A673 (cell line): ENCODE measurements around the gene PPP4C.

ENCODE experiments used
- CTCF ChIP-seq: fragments of 300-800, 200-600 bp; sonication (generic); conservative IDR thresholded peaks from 2 replicates; pipeline ENCODE4 v1.5.1; 2017; ENCODE audit warnings: low read depth, mild to moderate bottlenecking, antibody characterized with exemption, low read length, moderate library complexity, mixed read lengths
- EZH2 ChIP-seq: fragments of 200-600 bp; sonication (generic); IDR thresholded peaks from 2 replicates; pipeline ENCODE4 v1.6.1; 2017; ENCODE audit warnings: borderline replicate concordance, low read depth, mild to moderate bottlenecking, mixed read lengths, antibody characterized with exemption, low read length; ENCODE audit not compliant: poor library complexity, severe bottlenecking

DNA sequence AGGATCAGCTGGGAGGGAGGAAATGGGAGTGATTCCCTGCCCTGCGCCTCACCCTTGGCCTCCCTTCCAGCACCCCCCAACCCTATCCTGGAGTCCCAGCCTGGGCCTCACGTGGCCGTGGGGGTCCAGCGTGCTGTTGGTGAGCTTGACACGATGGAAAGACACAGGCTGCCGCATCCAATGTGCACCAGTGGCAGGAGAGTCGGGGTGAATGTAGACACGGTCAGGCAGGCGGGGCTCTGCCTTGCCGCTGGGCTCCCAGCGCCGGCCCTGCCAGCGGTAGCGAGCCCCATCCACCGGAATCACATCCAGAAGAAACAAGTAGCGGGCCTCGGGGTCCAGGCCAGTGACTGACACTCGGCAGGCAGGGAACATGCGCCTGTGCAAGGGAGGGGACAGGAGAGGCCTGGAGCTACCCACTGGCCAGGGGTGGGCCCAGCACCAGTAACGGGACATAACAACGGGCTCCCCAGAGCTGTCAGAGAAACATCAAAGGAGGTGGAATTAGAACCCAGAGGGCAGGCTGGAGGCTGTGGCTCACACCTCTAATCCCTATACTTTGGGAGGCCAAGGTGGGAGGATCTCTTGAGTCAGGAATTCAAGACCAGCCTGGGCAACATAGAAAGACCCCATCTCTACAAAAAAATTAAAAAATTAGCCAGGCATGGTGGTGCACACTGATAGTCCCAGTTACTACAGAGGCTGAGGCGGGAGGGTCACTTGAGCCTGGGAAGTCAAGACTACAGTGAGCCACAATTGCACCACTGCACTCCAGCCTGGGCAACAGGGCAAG is 13.2 kb downstream of the PPP4C start:
- no peak for TF ChIP-seq CTCF
- TF ChIP-seq EZH2 = no peak
